Stomach (tissue), 9 donors: ENCODE measurements around the gene TCEAL3. TPM values are rescaled to one million over a fixed set of nuclear protein-coding genes. Genes with fewer than 3 reads are reported as not detected.

Source experiments
- DNase-seq, 2 donors: peaks; one replicate each; pipeline versions ENCODE4 v3.0.0 to v3.0.0-alpha.2; 2013 to 2019
- H3K27ac ChIP-seq, 5 donors: fragments of 200-600 bp in 4 of 5; sonication (generic) in 4 of 5; one replicate each; pipeline ENCODE4 v1.5.1; 2013 to 2019; ENCODE audit warnings: mild to moderate bottlenecking in 1 of 5, moderate library complexity in 1 of 5
- H3K27me3 ChIP-seq, 3 donors: fragments of 200-600 bp; sonication (generic); one replicate each; pipeline ENCODE4 v1.5.1; 2017 to 2019; ENCODE audit warnings: mixed run types in 1 of 3
- H3K36me3 ChIP-seq, 4 donors: fragments of 200-600 bp; sonication (generic); 1 replicate in 3 of 4; 2 replicates in 1 of 4; pipeline ENCODE4 v1.5.1; 2016 to 2019
- H3K4me1 ChIP-seq, 4 donors: fragments of 200-600 bp; sonication (generic); one replicate each; pipeline ENCODE4 v1.5.1; 2016 to 2019
- H3K4me3 ChIP-seq, 4 donors: fragments of 200-600 bp; sonication (generic) in 3 of 4; one replicate each; pipeline ENCODE4 v1.5.1; 2016 to 2019; ENCODE audit warnings: mild to moderate bottlenecking in 1 of 4
- H3K9me3 ChIP-seq, 4 donors: fragments of 200-600 bp; sonication (generic); one replicate each; pipeline ENCODE4 v1.5.1; 2016 to 2019
- EP300 ChIP-seq: sonication (generic); formaldehyde crosslinking; IDR thresholded peaks from one replicate; pipeline ENCODE4 v1.6.1; 2017; ENCODE audit warnings: antibody characterized with exemption
- POLR2A ChIP-seq, 4 donors: fragments of 450-650 bp; IDR thresholded peaks; one replicate each; pipeline ENCODE4 v1.6.1; 2016; ENCODE audit warnings: antibody characterized with exemption in 4 of 4, control low read depth in 2 of 4, mild to moderate bottlenecking in 1 of 4, moderate library complexity in 1 of 4
- POLR2AphosphoS5 ChIP-seq, 3 donors: sonication (generic); formaldehyde crosslinking; IDR thresholded peaks; one replicate each; pipeline ENCODE4 v1.6.1; 2016; ENCODE audit warnings: antibody characterized with exemption in 3 of 3
- WGBS, 5 donors: extraction: QIAGEN DNeasy Blood & Tissue Kit in 3 of 5; methylation state at CpG; one replicate each; pipeline versions ENCODE4 v1.1.5 to v1.1.7; 2013 to 2018; 5-methylcytosine and 5-hydroxymethylcytosine counted together
- intact Hi-C: fragments of 100-400 bp; cut with DNase I; formaldehyde crosslinking; loops from one replicate; pipeline ENCODE4 v1.15.1; 2023; ENCODE audit warnings: low total_unique reads
- polyA plus RNA-seq, 3 donors: library from polyadenylated mRNA; stranded (reverse); fragments of 200-250 nt; gene quantifications; one replicate each; pipeline ENCODE4 v1.2.3, GENCODE V29; 2013
- total RNA-seq, 5 donors: library from RNA; depleted of rRNA; stranded (reverse); fragments of >200 nt; gene quantifications; one replicate each; pipeline versions ENCODE4 v1.1.0 to v1.2.3, GENCODE V29; 2014 to 2016
- TF ChIP-seq, protein P1 (sequence below), 7 experiments: fragments of 450-650 bp in 4 of 7; fragments of 200-600 bp in 3 of 7; sonication (generic) in 3 of 7; IDR thresholded peaks; one replicate each; pipeline ENCODE4 v1.5.1; 2016 to 2019; ENCODE audit warnings: antibody characterized with exemption in 7 of 7, control low read depth in 2 of 7, mild to moderate bottlenecking in 1 of 7
- donor health status: healthy with polysubstance abuse.
- donor health status: Bipolar disorder and iron deficiency.
- donor health status: healthy.

The TCEAL3 gene
- total and polyA plus RNA-seq, 8 donors: 16.3 to 57.3 (median 29.3) TPM

- Histone ChIP-seq H3K27me3 (no peaks in the 10 kb centered on the region), H3K4me3 (no peak overlapping the region), H3K9me3 (no peaks in the 10 kb centered on the region), H3K27ac (no peak overlapping the region), H3K36me3 (no peaks in the 10 kb centered on the region), H3K4me1 (no peaks in the 10 kb centered on the region)
- TF ChIP-seq, protein P1, sequence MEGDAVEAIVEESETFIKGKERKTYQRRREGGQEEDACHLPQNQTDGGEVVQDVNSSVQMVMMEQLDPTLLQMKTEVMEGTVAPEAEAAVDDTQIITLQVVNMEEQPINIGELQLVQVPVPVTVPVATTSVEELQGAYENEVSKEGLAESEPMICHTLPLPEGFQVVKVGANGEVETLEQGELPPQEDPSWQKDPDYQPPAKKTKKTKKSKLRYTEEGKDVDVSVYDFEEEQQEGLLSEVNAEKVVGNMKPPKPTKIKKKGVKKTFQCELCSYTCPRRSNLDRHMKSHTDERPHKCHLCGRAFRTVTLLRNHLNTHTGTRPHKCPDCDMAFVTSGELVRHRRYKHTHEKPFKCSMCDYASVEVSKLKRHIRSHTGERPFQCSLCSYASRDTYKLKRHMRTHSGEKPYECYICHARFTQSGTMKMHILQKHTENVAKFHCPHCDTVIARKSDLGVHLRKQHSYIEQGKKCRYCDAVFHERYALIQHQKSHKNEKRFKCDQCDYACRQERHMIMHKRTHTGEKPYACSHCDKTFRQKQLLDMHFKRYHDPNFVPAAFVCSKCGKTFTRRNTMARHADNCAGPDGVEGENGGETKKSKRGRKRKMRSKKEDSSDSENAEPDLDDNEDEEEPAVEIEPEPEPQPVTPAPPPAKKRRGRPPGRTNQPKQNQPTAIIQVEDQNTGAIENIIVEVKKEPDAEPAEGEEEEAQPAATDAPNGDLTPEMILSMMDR (IDR thresholded peaks at IDR 0.05): no peak
- TF ChIP-seq POLR2AphosphoS5 (IDR thresholded peaks at IDR 0.05) (no peak), EP300 (no peak), POLR2A (IDR thresholded peaks at IDR 0.05) (no peak)
- intact Hi-C loops: no loop called here
- DNase-seq: no peak
Measured at GRCh38 chrX:103615781-103616371, 8.1 kb downstream of the TCEAL3 start.

- Histone ChIP-seq H3K4me1 (no peaks in the 10 kb centered on the region), H3K36me3 (no peaks in the 10 kb centered on the region), H3K9me3 (no peaks in the 10 kb centered on the region), H3K27ac (no peak overlapping the region), H3K27me3 (no peaks in the 10 kb centered on the region), H3K4me3 (no peak overlapping the region)
- intact Hi-C loops: no loop called here
- WGBS, 5 donors: 23 to 62% (median 43%) methylated on average over 1 of the region's 1 CpG
- DNase-seq: no peak
- no peak for TF ChIP-seq POLR2A (IDR thresholded peaks at IDR 0.05)
- no peak for TF ChIP-seq EP300
- TF ChIP-seq POLR2AphosphoS5 (IDR thresholded peaks at IDR 0.05): no peak
- TF ChIP-seq, protein P1 (IDR thresholded peaks at IDR 0.05): no peak
Measured at GRCh38 chrX:103616676-103617186, 9.0 kb downstream of the TCEAL3 start.

GRCh38 chrX:103624111-103624510 is 16.3 kb downstream of the TCEAL3 start:
- peak overlapping the region in 4 of 5 donors; percentile 35 to 93 (median 42) for H3K27ac ChIP-seq

DNA sequence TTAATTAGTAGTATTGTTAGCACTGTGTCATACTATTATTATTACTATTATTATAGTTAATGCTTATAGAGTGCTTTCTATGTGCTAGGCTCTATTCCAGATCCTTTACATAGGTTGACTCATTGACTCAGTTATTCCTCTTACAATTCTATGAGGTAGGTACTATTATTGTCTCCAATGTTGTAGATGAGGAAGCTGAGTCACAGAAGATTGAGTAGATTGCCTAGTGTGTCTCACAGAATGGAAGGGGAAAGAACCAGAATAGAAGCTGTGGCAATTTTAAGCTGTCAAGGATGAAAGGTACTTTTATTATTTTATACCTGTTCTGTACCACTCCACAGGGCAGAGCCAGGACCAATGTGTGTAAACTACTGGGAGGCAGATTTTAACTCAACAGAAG is 19.1 kb downstream of the TCEAL3 start:
- intact Hi-C loops: no loop called here
- H3K4me1 ChIP-seq: peaks cover 0 to 31% (median 9%) of the 10 kb centered on the region in 4 donors
- no peak for DNase-seq
- H3K27me3 ChIP-seq: peaks cover 0 to 5% (median 0%) of the 10 kb centered on the region in 3 donors
- peak overlapping the region in 1 of 5 donors; percentile 93 for H3K27ac ChIP-seq
- no peaks in the 10 kb centered on the region for H3K9me3 ChIP-seq
- TF ChIP-seq, protein P1 (IDR thresholded peaks at IDR 0.05): no peak
- TF ChIP-seq EP300 (no peak), POLR2A (IDR thresholded peaks at IDR 0.05) (no peak), POLR2AphosphoS5 (IDR thresholded peaks at IDR 0.05) (no peak)
- H3K36me3 ChIP-seq: no peaks in the 10 kb centered on the region
- no peak overlapping the region for H3K4me3 ChIP-seq

More at GRCh38 chrX:103624111-103624510, 16.3 kb downstream of the TCEAL3 start:
- Histone ChIP-seq H3K27me3 (no peaks in the 10 kb centered on the region), H3K4me3 (no peak overlapping the region), H3K36me3 (no peaks in the 10 kb centered on the region), H3K4me1 (peaks cover 0 to 26% (median 7%) of the 10 kb centered on the region in 4 donors), H3K9me3 (no peaks in the 10 kb centered on the region)
- 62 to 80% (median 76%) methylated on average over 3 to 4 of the region's 4 CpGs for WGBS, 5 donors
- intact Hi-C loops: no loop called here
- TF ChIP-seq, protein P1 (IDR thresholded peaks at IDR 0.05): no peak
- TF ChIP-seq POLR2AphosphoS5 (IDR thresholded peaks at IDR 0.05): no peak
- TF ChIP-seq POLR2A (IDR thresholded peaks at IDR 0.05): no peak
- TF ChIP-seq EP300: no peak
- DNase-seq: no peak
